Body of pancreas (tissue), 4 donors: ENCODE data around the gene DNM3. TPM values are rescaled to one million over a fixed set of nuclear protein-coding genes. Genes with fewer than 3 reads are reported as not detected.

Experiments
- ATAC-seq: fragments of 150-250 bp; one replicate; pipeline ENCODE4 v1.9.1; 2016
- DNase-seq, 4 donors: peaks; one replicate each; pipeline ENCODE4 v3.0.0-alpha.2; 2019
- H3K27ac ChIP-seq, 4 donors: fragments of 200-600 bp; sonication (generic); 1 replicate in 3 of 4; 2 replicates in 1 of 4; pipeline versions ENCODE4 v1.5.1 to v1.6.1; 2016 to 2019; ENCODE audit warnings: mild to moderate bottlenecking in 1 of 4, mixed read lengths in 1 of 4, moderate library complexity in 1 of 4
- H3K27me3 ChIP-seq, 2 donors: fragments of 200-600 bp; sonication (generic); one replicate each; pipeline ENCODE4 v1.6.0; 2016; ENCODE audit warnings: mild to moderate bottlenecking in 1 of 2
- H3K36me3 ChIP-seq, 2 donors: fragments of 200-600 bp; sonication (generic); replicated peaks in 1 of 2; 2 replicates each; pipeline ENCODE4 v1.5.1; 2016; ENCODE audit warnings: low read depth in 2 of 2; ENCODE audit not compliant: insufficient read depth in 1 of 2
- H3K4me1 ChIP-seq: fragments of 200-600 bp; sonication (generic); one replicate; pipeline ENCODE4 v1.6.0; 2016
- H3K4me3 ChIP-seq, 2 donors: fragments of 200-600 bp; sonication (generic); 1 replicate in 1 of 2; 2 replicates in 1 of 2; pipeline ENCODE4 v1.5.1; 2016 to 2019
- H3K9me3 ChIP-seq, 3 donors: fragments of 200-600 bp; sonication (generic); 1 replicate in 2 of 3; 2 replicates in 1 of 3; pipeline ENCODE4 v1.5.1; 2016
- CTCF ChIP-seq, 7 experiments: fragments of 450-650 bp in 4 of 7; fragments of 200-600 bp in 3 of 7; sonication (generic) in 3 of 7; IDR thresholded peaks; one replicate each; pipeline ENCODE4 v1.5.1; 2016 to 2019; ENCODE audit warnings: antibody characterized with exemption in 7 of 7
- POLR2A ChIP-seq, 3 donors: fragments of 450-650 bp; IDR thresholded peaks; one replicate each; pipeline ENCODE4 v1.6.1; 2016; ENCODE audit warnings: antibody characterized with exemption in 3 of 3, mild to moderate bottlenecking in 2 of 3
- WGBS, 2 donors: methylation state at CpG; one replicate each; pipeline ENCODE4 v1.1.5; 2017; 5-methylcytosine and 5-hydroxymethylcytosine counted together
- intact Hi-C: fragments of 100-400 bp; cut with DNase I; formaldehyde crosslinking; loops from one replicate; pipeline ENCODE4 v1.15.1; 2023
- total RNA-seq, 2 donors: library from RNA; depleted of rRNA; stranded (reverse); fragments of >200 nt; gene quantifications; one replicate each; pipeline ENCODE4 v1.1.0, GENCODE V29; 2016

The DNM3 gene
- total RNA-seq, 2 donors from 2014 or later, result 2.9 to 4.0 TPM

GRCh38 chr1:172442404-172442803 is 601.1 kb downstream of the DNM3 start:
- 87 to 98% methylated on average over 6 of the region's 6 CpGs for WGBS, 2 donors
- Histone ChIP-seq H3K27me3 (no peaks in the 10 kb centered on the region), H3K36me3 (no peaks in the 10 kb centered on the region), H3K4me1 (peaks cover 22% of the 10 kb centered on the region), H3K27ac (no peak overlapping the region), H3K4me3 (no peak overlapping the region), H3K9me3 (no peaks in the 10 kb centered on the region)
- no peak for DNase-seq
- ATAC-seq, result no peak
- intact Hi-C loops, result no loop called here
- no peak for TF ChIP-seq CTCF (IDR thresholded peaks at IDR 0.05)

- no peaks in the 10 kb centered on the region for H3K27me3 ChIP-seq
- no peaks in the 10 kb centered on the region for H3K36me3 ChIP-seq
- DNase-seq (no peak), ATAC-seq (no peak)
- TF ChIP-seq CTCF (IDR thresholded peaks at IDR 0.05) (no peak), POLR2A (IDR thresholded peaks at IDR 0.05) (no peak)
- intact Hi-C loops, result no loop called here
- peaks cover 22% of the 10 kb centered on the region for H3K4me1 ChIP-seq
- WGBS, 2 donors, result 43 to 48% methylated on average over 3 of the region's 3 CpGs
- H3K9me3 ChIP-seq, result no peaks in the 10 kb centered on the region
- no peak overlapping the region for H3K27ac ChIP-seq
- H3K4me3 ChIP-seq, result peak overlapping the region; percentile 60 to 85
Measured at GRCh38 chr1:172442843-172443565, 601.7 kb downstream of the DNM3 start.

GRCh38 chr1:172443666-172444453 is 602.6 kb downstream of the DNM3 start, which contains the start of gene PIGC:
Gene PIGC, minus strand, starts transcription at chr1:172444069. Its CDS starts 1,447 bp downstream, at chr1:172442622.
- intact Hi-C loops, result no loop called here
- Histone ChIP-seq H3K27me3 (no peaks in the 10 kb centered on the region), H3K4me3 (peak within 1 kb of the TSS; percentile 60 to 85), H3K27ac (peak within 1 kb of the TSS in 3 of 4 donors; percentile 62 to 75 (median 65)), H3K36me3 (no peaks in the 10 kb centered on the region), H3K9me3 (no peaks in the 10 kb centered on the region), H3K4me1 (peaks cover 22% of the 10 kb centered on the region)
- ATAC-seq, result peak; percentile 100
- DNase-seq, result peak; percentile 90 to 92 (median 91)
- 6 to 26% methylated on average over 9 to 43 of the region's 43 CpGs for WGBS, 2 donors
- TF ChIP-seq CTCF (IDR thresholded peaks at IDR 0.05), result peak; percentile 79 to 93 (median 90)
- peak in 2 of 3 donors; percentile 65 to 77 for TF ChIP-seq POLR2A (IDR thresholded peaks at IDR 0.05)

GRCh38 chr1:172446547-172446946 is 605.2 kb downstream of the DNM3 start:
- H3K9me3 ChIP-seq, result no peaks in the 10 kb centered on the region
- 67 to 74% methylated on average over 3 of the region's 3 CpGs for WGBS, 2 donors
- peaks cover 35% of the 10 kb centered on the region for H3K4me1 ChIP-seq
- intact Hi-C loops, result no loop called here
- no peak for ATAC-seq
- H3K4me3 ChIP-seq, result no peak overlapping the region
- TF ChIP-seq CTCF (IDR thresholded peaks at IDR 0.05) (no peak), POLR2A (IDR thresholded peaks at IDR 0.05) (no peak)
- H3K36me3 ChIP-seq, result no peaks in the 10 kb centered on the region
- peak in 2 of 4 donors; percentile 25 to 28 for DNase-seq
- H3K27ac ChIP-seq, result no peak overlapping the region
- H3K27me3 ChIP-seq, result no peaks in the 10 kb centered on the region
